Measurements from ENCODE around the gene SST. TPM values are rescaled to one million over a fixed set of nuclear protein-coding genes. Genes with fewer than 3 reads are reported as not detected.

SST gene
- total and polyA plus RNA-seq, 10 of the 15 experiments (the other 5 are each of a cell fraction or from before 2014, with no cell fraction given): 0.35 to 0.38 TPM; not detected in 8

DNA sequence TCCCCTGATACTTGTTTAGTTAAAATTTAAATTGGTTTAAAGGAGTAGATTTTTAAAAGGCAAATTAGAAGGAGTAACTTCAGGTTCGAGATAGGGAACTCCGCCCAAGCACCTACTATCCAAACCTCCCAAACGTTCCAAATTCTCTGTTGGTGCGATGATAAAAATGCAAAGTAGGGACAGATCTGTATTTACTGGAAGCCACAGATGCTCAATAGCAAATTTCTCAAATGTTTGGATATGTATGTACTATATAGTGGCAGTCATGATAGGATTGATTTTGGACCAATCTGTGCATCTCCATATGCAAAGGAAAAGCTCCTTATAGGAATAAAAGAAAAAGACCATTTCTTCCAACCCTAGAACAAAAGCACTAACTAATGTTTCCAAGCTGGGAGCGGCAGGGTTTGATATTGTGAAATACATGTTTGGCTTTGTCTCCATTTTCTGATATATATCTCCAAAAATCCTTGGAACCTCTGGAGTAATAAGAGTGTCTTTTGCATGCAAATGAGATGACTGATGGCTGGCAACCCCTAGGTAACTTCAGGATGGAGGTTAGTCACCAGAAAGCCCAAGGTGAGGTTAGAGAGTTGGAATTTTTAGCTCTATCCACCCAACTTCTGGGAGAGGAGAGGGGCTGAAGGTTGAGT is 16.6 kb upstream of the SST start:
- Histone ChIP-seq H3K9me3 (replicated peaks; ENCODE audit: control insufficient read depth, insufficient read depth, low read length) (no peaks in the 10 kb centered on the region), H2AFZ (ENCODE audit: control insufficient read depth, low read depth, low read length) (no peak overlapping the region), H4K20me1 (ENCODE audit: control insufficient read depth, insufficient read depth) (no peaks in the 10 kb centered on the region; the same call in 1 of the 2 replicates), H3K36me3 (ENCODE audit: control insufficient read depth in 2 of 2, insufficient read depth in 2 of 2, low read length in 1 of 2) (no peaks in the 10 kb centered on the region), H3K4me2 (ENCODE audit: control insufficient read depth, insufficient read depth) (no peak overlapping the region), H3K4me1 (ENCODE audit: control insufficient read depth, insufficient read depth, low read length) (no peaks in the 10 kb centered on the region), H3K27ac (ENCODE audit: control insufficient read depth, insufficient read depth) (no peak overlapping the region), H3K79me2 (ENCODE audit: control insufficient read depth, insufficient read depth, low read length) (no peaks in the 10 kb centered on the region), H3K27me3 (replicated peaks in 1 of 2; ENCODE audit: control insufficient read depth in 2 of 2, insufficient read depth in 2 of 2, low read length in 1 of 2) (peaks cover 1 to 4% of the 10 kb centered on the region in 2 experiments; a peak in 2 of 4 replicates), H3K9ac (ENCODE audit: control insufficient read depth, insufficient read depth, low read length) (no peak overlapping the region), H3K4me3 (no peak overlapping the region)
- DNase-seq (ENCODE audit: low read depth, low spot score) (no peak), ATAC-seq (no peak), FAIRE-seq (no peak)
- ChIA-PET CTCF (interaction anchor here (1.1 to 20.7 kb wide), 3 partner anchors 7 to 366 kb away, joined by 4 to 519 read pairs (median 4); no protein-coding TSS in a partner anchor), POLR2A (no interaction called here), SMC1A (ENCODE audit: uncharacterized antibody, unreplicated experiment) (interaction anchor here (0.9 kb wide), 1 partner anchor 369 kb away, joined by 3 read pairs; no protein-coding TSS in a partner anchor), RAD21 (ENCODE audit: unreplicated experiment) (interaction anchor here (1.1 to 1.8 kb wide), 2 partner anchors 27 to 367 kb away, joined by 4 to 5 read pairs; no protein-coding TSS in a partner anchor)
- WGBS (ENCODE audit: insufficient coverage, insufficient replicate concordance, low lambda C conversion rate, missing lambda C conversion rate): 53% methylated on average over 5 of the region's 5 CpGs
- in situ Hi-C loops (cut with MboI) (no loop called here), intact Hi-C loops (cut with micrococcal nuclease; ENCODE audit: unreplicated experiment) (no loop called here)
- BruUV-seq (replicated peaks): no TSS peak
- TF ChIP-seq, protein P1, sequence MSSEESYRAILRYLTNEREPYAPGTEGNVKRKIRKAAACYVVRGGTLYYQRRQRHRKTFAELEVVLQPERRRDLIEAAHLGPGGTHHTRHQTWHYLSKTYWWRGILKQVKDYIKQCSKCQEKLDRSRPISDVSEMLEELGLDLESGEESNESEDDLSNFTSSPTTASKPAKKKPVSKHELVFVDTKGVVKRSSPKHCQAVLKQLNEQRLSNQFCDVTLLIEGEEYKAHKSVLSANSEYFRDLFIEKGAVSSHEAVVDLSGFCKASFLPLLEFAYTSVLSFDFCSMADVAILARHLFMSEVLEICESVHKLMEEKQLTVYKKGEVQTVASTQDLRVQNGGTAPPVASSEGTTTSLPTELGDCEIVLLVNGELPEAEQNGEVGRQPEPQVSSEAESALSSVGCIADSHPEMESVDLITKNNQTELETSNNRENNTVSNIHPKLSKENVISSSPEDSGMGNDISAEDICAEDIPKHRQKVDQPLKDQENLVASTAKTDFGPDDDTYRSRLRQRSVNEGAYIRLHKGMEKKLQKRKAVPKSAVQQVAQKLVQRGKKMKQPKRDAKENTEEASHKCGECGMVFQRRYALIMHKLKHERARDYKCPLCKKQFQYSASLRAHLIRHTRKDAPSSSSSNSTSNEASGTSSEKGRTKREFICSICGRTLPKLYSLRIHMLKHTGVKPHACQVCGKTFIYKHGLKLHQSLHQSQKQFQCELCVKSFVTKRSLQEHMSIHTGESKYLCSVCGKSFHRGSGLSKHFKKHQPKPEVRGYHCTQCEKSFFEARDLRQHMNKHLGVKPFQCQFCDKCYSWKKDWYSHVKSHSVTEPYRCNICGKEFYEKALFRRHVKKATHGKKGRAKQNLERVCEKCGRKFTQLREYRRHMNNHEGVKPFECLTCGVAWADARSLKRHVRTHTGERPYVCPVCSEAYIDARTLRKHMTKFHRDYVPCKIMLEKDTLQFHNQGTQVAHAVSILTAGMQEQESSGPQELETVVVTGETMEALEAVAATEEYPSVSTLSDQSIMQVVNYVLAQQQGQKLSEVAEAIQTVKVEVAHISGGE (CRISPR knock-in tag; IDR thresholded peaks at IDR 0.05): no peak
- TF ChIP-seq ZBED1 (IDR thresholded peaks at IDR 0.05; ENCODE audit: borderline replicate concordance) (no peak), JUNB (IDR thresholded peaks at IDR 0.05) (no peak), NRF1 (conservative IDR thresholded peaks at IDR 0.05; ENCODE audit: low read depth, low read length) (no peak), KDM1A (IDR thresholded peaks at IDR 0.05; ENCODE audit: borderline replicate concordance) (no peak), STAT1 (conservative IDR thresholded peaks at IDR 0.05) (no peak), BHLHE40 (IDR thresholded peaks at IDR 0.05; ENCODE audit: borderline replicate concordance in 1 of 2, low read depth in 2 of 2, low read length in 1 of 2) (no peak), NFXL1 (IDR thresholded peaks at IDR 0.05; ENCODE audit: borderline replicate concordance) (no peak), ASH2L (IDR thresholded peaks at IDR 0.05; ENCODE audit: borderline replicate concordance, low read depth) (no peak), PAX5 (IDR thresholded peaks at IDR 0.05; ENCODE audit: borderline replicate concordance, low read depth, low read length) (no peak), SMAD1 (IDR thresholded peaks at IDR 0.05; ENCODE audit: low read depth, partially characterized antibody) (no peak), HDGF (IDR thresholded peaks at IDR 0.05) (no peak), RAD21 (IDR thresholded peaks at IDR 0.05; ENCODE audit: insufficient read depth, low read depth, low read length) (no peak)
- TF ChIP-seq, protein P2, sequence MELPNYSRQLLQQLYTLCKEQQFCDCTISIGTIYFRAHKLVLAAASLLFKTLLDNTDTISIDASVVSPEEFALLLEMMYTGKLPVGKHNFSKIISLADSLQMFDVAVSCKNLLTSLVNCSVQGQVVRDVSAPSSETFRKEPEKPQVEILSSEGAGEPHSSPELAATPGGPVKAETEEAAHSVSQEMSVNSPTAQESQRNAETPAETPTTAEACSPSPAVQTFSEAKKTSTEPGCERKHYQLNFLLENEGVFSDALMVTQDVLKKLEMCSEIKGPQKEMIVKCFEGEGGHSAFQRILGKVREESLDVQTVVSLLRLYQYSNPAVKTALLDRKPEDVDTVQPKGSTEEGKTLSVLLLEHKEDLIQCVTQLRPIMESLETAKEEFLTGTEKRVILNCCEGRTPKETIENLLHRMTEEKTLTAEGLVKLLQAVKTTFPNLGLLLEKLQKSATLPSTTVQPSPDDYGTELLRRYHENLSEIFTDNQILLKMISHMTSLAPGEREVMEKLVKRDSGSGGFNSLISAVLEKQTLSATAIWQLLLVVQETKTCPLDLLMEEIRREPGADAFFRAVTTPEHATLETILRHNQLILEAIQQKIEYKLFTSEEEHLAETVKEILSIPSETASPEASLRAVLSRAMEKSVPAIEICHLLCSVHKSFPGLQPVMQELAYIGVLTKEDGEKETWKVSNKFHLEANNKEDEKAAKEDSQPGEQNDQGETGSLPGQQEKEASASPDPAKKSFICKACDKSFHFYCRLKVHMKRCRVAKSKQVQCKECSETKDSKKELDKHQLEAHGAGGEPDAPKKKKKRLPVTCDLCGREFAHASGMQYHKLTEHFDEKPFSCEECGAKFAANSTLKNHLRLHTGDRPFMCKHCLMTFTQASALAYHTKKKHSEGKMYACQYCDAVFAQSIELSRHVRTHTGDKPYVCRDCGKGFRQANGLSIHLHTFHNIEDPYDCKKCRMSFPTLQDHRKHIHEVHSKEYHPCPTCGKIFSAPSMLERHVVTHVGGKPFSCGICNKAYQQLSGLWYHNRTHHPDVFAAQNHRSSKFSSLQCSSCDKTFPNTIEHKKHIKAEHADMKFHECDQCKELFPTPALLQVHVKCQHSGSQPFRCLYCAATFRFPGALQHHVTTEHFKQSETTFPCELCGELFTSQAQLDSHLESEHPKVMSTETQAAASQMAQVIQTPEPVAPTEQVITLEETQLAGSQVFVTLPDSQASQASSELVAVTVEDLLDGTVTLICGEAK (IDR thresholded peaks at IDR 0.05; ENCODE audit: borderline replicate concordance): no peak
- TF ChIP-seq, protein P3, sequence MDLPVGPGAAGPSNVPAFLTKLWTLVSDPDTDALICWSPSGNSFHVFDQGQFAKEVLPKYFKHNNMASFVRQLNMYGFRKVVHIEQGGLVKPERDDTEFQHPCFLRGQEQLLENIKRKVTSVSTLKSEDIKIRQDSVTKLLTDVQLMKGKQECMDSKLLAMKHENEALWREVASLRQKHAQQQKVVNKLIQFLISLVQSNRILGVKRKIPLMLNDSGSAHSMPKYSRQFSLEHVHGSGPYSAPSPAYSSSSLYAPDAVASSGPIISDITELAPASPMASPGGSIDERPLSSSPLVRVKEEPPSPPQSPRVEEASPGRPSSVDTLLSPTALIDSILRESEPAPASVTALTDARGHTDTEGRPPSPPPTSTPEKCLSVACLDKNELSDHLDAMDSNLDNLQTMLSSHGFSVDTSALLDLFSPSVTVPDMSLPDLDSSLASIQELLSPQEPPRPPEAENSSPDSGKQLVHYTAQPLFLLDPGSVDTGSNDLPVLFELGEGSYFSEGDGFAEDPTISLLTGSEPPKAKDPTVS (IDR thresholded peaks at IDR 0.05; ENCODE audit: low read depth, low read length): no peak

Data from GM12878 (cell line).